ENCODE results near the gene TUBA4A.
A peak's percentile ranks its signal among the peaks of the same experiment; 100 is the strongest.
"Not testable (repeated sequence)": the region's sequence is repeated elsewhere in the genome, so short reads cannot be mapped to it uniquely, and the experiment has no call there.

The TUBA4A gene

DNA sequence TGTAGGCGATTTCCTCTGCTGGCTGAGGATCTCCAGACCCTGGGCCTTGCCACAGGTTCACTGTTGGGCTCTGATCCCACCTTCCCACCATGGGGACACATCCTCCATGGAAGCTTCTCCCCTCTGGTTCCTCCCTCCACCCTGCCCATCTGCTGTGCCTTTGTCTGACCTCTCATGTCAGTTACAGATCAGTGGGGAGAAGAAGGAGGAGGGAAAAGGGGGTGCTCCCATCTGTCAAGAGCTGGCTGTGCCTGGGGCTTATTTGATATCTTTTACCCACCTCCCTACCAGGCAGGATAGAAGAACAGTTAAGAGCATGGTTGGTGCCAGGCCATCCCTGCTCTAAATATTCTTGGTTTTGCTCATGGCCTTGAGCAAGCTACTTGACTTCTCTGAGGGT lies 13.2 kb upstream of the TUBA4A start:
- no peak for ATAC-seq

DNA sequence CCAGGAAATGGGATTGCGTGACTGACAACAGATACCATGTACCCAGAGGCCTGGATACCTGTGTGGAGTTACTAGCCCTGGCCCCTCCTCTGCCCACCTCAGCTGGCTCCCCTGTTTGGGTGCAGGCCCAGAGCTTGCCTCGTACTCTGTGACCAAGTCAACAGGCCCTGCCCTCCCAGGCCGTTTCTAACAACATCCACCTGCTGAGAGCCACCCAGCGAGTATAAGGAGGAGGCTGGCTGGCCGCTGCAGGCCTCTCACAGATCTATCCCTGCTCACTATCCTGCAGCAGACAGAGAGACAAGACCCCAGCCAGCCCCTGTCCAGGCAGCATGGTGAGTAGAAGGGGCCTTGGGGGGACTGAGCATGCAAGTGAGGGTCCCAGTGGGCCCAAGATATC lies 12.5 kb upstream of the TUBA4A start:
- ATAC-seq: no peak

DNA sequence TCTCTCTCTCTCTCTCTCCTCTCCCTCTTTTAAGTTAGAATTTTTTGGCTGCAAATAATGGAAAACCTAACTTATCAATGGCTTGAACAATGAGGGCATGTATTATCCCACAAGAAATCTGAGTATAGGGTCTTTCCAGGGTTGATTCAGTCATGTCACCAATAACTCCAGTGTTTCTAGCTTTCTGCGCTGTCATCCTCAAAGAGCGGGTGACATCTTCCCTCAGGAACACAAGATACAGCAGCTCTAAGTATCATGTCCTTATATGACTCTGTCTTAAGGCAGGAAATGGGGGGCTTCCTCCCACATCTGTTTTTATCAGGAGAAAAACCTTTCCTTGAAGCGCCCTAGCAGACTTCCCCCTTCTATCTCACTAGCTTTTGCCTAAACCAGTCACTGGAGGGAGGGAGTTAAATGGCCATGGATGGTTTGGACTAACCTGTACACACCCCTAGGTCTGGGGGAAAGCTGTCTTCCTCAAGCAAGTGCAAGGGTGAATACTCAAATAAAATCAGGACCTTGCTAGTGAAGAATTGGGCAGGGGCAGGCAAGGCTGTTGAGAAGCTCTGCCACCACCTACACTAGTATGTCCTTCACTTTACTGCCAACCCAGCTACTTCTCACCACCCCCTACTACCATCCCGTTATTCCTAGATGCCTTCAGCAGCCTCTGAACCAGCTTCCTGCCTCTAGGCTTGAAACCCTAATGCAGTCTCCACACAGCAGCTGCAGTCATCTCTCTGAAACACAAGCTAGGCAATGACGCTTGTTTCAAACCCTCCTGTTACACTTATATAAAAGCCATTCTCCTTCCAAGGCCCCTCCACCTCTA lies 7.5 kb upstream of the TUBA4A start:
- ATAC-seq: no peak

DNA sequence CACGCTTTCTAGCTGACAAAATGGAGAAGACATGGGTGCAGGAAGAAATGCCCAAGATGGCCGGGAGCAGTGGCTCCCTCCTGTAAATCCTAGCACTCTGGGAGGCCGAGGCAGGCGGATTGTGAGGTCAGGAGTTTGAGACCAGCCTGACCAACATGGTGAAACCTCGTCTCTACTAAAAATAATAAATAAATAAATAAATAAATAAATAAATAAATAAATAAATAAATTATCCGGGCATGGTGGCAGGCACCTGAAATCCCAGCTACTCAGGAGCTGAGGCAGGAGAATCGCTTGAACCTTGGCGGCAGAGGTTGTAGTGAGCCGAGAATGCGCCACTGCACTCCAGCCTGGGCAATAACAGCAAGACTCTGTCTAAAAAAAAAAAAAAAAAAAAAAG lies 5.2 kb upstream of the TUBA4A start:
- ATAC-seq: not testable (repeated sequence)

DNA sequence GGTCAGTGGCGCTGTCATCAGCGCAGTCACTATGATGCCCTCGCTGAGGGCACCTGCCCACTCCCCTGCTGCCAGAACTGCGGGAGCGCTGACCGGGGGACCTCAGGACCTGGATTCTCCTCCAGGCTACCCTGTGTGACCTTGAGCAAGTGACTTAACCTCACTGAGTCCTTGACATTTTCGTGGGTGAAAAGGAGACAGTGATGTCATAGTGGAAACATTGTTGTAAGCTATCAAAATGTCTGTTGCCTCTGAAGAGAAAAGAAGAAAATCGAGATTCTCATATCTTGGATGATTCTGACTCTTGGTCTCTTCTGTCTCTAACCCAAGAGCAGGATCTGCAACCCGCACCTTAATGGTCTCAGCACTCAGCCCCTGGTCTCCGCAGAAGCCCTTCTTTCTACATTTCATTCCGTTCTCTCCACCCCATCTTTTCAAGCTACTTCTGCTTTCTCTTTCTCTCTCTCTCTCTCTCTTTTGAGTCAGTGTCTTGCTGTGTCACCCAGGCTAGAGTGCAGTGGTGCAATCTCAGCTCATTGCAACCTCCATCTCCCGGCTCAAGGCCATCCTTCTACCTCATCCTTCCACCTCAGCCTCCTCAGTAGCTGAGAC lies 978 bp upstream of the TUBA4A start:
- peak; percentile 65 to 67 for ATAC-seq

DNA sequence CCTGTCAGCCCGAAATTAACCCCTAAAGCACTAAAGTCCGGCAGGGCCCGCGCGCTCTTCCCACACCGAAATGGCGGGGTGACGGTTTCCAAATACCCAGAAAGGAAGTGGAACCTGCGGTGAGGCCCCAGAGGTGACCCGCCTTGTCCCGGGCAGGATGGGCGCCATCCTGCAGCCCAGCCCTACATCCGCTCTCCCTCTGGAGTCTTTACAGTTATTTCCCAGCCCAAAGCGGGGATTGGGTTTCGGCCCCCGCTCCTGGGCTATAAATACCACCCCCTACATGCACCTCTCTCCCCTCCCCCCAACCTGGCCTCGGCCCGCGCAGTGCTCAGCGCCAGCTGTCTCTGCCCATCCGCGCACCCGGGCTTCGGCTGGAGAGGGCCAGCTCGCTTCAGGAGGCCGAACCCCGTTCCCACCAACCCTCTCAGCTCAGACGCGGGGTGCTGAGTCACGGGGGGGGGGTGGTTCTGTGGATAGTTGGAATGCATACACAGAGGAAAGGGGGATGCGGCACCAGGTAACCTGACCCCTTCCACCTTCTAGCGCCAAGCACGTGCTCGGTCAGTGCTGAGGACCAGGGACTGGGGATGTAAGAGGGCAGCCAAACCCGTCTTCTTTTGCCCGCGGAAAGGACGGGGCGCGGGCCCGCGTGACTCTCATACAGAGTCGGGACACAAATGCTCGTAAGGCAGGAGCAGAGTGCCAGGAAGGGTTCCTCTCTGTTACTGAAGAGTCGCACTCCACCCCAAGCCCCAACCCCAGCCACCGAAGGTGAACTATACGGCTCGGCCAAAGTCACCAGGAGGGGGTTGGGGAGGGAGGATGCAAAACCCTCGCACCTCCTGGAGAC lies 592 bp downstream of the TUBA4A start, which contains the start of gene TUBA4B:
TSS of gene TUBA4B (plus strand) at position 344 of the 853 bp plus-strand sequence. CDS start at position 509, 165 bp downstream.
- peak; percentile 9 to 22 for ATAC-seq

DNA sequence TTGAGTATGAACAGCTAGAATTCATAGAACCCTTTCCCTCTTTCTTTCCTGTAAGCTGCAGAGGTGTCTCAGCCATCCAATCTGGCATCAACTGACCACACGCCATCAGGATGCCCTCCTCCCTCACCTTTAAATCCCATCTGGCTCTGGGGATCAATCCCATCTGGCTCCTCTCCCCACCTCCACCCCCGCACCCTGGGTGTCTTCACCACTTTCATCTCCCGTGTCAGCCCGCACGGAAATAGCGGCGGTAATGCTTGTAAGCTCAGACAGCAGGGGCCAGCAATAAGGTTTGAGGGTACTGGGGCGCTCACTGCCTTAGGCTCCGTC lies 1.2 kb downstream of the TUBA4A start:
- no peak for ATAC-seq

DNA sequence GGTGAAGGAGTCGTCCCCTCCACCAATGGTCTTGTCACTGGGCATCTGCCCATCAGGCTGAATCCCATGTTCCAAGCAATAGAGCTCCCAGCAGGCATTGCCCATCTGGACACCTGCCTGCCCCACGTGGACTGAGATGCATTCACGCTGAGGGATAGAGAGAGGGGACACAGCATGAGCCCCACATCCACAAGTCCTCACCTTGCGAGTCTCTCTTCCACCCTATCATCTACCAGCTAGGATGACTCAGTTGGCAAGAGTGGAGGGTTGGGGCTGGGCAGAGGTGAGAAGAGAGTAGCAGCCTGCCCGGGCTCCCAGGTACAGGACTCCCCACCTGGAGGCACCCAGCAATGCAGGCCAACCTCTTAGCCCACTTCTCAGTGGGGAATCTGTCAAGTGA lies 1.6 kb downstream of the TUBA4A start:
- ATAC-seq: peak in 1 of 2 donors; percentile 2

DNA sequence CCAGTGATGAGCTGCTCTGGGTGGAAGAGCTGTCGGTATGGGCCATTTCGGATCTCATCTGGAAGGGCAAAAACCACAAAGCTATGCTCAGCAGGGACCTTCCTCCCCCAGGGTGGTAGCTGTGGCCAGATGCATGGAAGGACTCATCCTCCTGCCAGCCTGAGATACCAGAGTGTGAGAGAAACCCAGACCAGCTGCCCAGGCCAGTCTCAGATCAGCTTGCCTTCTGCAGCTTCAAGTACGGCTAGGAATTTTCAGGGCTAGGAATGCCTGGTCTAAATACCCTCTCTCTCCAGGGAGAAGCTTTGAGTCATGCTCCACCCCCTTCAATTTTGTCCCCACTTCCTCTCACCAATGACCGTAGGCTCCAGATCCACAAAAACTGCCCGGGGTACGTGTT lies 2.1 kb downstream of the TUBA4A start:
- no peak for ATAC-seq

DNA sequence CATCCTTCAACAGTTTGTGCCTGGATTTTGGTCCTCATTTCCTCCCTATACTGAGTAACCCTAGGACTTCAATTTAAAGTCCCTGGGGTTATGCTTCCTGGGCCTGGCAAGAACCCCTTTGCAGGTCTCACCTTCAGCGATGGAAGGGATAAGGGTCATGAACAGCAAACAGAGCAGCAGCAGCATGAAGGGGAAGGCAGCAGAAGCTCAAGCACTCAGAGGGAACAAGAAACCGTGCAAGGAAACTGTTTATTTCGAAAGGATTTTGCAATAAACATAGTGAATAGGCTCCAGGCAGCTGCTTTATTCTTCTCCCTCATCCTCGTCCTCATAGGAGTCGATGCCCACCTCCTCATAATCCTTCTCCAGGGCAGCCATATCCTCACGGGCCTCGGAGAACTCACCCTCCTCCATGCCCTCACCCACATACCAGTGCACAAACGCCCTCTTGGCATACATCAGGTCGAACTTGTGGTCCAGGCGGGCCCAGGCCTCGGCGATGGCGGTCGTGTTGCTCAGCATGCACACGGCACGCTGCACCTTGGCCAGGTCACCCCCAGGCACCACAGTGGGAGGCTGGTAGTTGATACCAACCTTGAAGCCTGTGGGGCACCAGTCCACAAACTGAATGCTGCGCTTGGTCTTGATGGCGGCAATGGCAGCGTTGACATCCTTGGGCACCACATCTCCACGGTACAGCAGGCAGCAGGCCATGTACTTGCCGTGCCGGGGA lies 3.5 kb downstream of the TUBA4A start:
- no peak for ATAC-seq

DNA sequence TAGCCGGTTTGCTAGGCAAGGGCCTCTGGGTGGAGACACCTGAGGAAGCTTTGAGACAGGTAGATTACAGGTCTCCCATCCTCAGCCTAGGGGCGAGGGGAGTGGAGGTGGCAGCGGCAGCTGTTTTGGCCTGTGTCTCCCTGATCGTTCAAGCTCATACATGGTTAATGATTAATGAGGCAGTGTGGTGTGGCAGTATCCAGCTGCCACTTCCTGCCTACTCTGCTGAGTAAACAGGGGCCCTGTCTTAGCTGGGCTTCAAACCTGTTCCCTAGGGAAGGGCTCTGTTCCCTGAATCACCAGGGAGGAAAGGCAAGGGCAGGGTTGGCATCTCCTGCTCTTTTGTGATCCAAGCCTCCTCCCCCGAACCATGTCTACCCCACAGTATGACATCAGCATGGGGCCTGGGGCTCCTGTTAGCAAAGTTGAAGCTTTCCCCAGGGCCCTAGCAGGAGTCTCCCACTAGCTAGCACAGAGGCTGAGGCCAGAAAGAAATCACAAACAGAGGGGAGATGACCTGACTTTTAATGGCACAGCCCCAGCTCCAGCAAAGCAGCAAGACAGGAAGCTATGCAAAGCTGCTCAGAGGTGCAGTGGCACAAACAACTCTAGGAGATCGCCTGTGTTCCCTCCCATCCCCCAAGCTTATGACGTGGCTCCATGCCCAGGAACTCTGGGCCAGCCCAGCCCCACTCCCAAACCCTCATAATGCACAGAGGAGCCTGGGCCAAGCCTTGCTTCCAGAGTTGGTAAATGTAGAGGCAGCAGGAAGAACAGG lies 4.3 kb downstream of the TUBA4A start:
- no peak for ATAC-seq

DNA sequence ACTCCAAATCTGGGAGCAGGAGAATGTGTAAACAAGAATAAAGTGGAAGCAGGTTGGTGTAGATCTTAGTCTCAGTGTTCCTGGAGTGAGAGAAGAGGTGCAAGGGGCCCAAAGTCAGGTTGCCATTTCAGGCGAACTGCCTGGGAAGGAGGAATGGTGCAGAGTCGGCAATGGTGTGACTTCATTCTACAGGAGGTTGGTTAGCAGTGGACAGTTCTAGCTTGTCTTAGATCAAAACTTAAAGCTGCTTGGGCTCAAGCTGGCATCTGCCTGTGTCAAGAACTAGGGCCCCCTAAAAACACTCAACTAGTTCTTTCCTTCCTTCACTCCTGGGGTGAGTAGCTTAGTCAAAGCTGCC lies 4.9 kb downstream of the TUBA4A start:
- ATAC-seq: no peak

DNA sequence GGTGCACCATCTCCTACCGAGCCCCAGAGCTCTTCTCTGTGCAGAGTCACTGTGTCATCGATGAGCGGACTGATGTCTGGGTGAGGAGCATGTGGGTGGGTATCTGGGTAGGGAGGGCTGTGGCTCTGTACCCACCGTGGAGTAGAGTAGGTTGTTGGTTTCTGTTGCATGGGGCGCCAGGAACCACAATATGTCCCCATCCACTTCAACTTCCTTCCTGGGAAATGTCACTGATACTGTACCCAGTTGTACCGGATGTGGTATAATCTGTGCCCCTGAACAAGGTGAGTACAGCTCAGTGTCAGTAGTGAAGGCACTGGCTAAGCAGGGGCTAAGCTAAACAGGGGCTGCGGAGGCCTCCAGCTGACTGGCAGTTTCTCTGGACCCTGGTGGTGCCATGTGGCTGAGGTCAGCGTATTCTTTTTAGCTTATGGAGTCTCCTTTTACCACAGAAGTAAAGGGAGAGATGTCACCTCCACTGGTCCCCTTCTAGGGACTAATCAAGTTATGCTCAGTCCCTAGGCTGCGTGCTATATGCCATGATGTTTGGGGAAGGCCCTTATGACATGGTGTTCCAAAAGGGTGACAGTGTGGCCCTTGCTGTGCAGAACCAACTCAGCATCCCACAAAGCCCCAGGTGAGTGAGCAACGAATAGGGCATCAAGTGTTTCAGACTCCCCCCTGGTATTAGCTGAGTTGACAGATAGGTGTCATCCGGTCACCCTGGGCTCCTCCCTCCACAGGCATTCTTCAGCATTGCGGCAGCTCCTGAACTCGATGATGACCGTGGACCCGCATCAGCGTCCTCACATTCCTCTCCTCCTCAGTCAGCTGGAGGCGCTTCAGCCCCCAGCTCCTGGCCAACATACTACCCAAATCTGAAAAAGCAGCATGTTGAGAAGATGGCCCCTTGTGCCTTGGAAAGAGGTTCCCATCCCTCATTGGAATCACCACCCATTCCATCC lies 5.8 kb downstream of the TUBA4A start:
- peak; percentile 57 to 59 for ATAC-seq

DNA sequence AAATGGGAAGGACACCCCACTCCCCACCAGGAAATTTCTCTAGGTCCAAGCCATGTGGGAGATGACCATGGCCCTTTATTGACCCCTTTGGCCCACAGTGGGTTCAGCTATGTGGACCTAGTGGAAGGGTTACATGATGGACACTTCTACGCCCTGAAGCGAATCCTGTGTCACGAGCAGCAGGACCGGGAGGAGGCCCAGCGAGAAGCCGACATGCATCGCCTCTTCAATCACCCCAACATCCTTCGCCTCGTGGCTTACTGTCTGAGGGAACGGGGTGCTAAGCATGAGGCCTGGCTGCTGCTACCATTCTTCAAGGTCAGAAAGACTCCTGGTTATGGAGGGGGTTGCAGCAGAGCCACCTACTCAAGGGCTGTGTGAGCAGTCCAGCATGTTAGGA lies 7.2 kb downstream of the TUBA4A start:
- ATAC-seq: no peak

DNA sequence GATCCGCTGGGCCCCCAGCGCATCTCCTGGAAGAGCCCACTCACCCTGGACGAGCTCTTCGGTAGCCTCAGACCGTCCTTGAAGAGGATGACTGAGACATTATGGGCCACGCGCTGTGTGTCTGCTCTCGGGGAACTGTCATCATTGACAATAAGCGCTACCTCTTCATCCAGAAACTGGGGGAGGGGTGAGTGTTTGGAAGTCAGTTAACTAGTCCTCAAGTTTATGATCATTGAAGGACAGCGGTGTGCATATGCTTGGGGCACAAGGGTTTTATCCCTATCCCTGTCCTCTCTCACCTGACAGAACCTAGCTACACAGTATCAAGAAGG lies 7.9 kb downstream of the TUBA4A start:
- no peak for ATAC-seq

DNA sequence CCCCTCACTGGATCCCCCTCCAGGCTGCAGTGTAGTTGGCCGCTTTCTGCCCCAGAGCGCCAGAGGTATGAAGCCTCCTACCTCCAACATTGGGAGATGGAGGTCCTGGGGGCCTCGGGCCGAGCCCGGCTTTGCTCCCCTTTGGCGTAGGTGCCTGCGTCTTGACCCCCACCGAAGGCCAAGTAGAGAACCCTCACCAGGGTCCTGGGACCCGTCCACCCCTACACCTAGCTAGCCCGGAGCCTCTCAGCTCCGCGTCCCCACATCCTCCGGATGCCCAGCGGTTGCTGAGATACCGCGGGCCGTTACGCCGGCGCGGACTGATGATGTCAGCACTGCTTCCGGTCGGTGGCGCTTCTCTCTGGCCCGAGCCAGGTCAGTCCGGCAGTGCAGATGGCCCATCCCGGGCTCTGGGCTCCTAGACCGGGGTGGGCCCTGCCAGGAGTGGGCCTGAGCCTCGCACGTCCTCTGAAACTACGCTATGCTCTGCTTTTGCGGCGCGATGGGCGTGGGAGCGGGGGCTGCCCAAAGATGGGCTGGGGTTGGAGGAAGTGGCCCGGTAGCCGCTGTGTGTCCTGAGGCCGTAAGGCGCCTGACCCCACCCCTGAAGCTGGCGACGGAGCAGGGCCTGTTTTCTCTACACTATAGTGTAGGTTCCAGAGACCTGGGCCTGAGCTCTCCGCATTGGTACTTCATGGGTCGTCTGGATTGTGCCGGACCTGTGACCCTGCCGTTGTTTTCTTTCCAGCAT lies 8.4 kb downstream of the TUBA4A start, which contains the start of the genes GLB1L and STK16:
TSS of gene GLB1L (minus strand) at position 297 of the 751 bp plus-strand sequence. CDS start 1,871 bp downstream, outside the sequence.
TSS of gene STK16 (plus strand) at position 332 of the 751 bp plus-strand sequence. CDS start 521 bp downstream, outside the sequence.
- peak; percentile 84 to 86 for ATAC-seq

DNA sequence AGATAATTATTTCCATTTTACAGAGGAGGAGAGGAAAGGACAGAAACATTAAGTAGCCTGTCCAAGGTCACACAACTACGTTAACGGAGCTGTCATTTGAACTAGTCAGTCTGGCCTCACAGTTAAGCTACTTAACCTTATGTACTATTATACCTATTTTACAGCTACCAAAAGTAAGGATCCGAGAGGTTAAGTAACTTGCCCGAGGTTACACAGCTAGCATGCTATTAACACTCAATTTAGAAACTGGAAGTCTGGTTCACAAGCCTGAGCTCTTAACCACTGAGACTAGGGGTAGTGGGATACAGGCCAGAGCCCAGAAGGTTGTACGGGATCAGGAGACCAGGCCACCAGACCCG lies 8.9 kb downstream of the TUBA4A start:
- ATAC-seq: no peak

DNA sequence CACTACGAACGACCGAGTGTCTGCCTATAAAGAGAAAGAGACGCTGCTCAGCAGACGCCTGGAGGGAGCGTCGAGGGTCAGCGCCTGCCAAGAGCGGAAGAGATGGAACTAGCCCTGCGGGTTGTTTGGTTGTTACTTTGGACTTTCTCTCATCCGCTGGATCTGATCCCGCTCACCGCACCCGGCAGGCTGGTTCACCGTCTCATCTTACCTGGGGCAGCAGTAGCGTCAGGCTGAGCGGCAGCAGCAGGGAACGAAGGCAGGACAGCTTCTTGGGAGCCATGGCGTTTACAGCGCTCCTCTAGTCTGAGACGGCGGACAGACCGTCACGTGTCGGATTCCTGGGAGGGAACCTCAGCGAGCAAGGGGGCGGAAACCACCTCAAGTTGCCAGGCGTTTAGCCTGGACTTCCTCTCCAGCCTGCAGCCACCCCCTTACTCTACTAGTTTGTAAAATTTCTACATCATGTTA lies 10.4 kb downstream of the TUBA4A start:
- no peak for ATAC-seq

DNA sequence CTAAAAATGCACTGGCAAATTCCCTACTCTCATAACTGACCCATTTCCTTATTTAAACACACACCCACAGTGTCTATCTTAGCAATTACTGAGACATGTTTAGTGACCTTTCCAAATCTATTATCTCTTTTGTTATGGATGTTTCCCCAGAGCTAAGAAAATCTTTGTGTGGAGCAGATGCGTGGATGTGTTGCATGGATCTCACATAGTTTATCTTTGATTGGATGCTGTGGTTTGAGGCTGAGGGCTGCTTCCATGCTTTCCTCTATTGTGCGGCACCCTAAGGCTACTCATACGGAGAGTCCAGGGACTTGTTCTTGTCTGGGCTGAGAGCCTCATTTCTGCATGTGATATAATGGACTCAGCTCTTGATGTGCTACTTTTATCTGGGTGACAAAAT lies 19.4 kb downstream of the TUBA4A start:
- no peak for ATAC-seq

DNA sequence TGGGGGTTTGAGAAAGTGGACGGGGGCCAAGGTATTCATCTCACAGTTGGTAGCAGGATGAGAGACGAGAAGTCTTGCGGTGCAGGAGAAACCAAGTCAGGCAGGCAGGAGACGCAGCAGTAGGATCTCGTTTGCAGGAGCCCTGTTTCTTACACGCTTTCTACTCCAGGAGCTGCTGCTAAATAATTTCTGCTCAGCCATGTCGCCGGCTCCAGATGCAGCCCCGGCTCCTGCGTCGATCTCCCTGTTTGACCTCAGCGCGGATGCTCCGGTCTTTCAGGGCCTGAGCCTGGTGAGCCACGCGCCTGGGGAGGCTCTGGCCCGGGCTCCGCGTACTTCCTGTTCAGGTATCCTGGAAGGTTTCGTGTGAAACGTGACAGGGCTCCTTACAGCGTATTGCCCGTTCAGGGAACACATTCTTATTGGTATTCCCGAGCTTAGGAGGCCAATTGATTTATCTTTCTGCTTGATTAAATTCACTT lies 23.6 kb downstream of the TUBA4A start:
- peak; percentile 7 to 19 for ATAC-seq
